ENCODE results near the gene PRAMEF33.
"Not testable (repeated sequence)": the region's sequence is repeated elsewhere in the genome, so short reads cannot be mapped to it uniquely, and the experiment has no call there.

PRAMEF33 gene, protein sequence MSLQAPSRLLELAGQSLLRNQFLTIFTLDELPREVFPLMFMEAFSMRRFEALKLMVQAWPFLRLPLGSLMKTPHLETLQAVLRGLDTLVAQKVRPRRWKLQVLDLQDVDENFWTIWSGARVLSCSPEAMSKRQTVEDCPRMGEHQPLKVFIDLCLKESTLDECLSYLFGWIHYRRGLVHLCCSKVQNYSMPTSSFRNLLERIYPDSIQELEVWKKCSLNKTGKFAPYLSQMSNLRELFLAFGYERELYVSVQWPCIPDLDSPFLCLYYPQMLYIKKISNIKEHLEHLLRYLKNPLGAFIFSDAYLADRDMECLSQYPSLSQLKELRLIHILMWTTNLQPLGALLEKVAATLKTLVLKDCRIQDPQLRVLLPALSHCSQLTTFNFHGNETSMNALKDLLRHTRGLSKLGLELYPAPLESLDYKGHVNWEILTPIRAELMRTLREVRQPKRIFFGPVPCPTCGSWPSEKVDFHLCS

DNA sequence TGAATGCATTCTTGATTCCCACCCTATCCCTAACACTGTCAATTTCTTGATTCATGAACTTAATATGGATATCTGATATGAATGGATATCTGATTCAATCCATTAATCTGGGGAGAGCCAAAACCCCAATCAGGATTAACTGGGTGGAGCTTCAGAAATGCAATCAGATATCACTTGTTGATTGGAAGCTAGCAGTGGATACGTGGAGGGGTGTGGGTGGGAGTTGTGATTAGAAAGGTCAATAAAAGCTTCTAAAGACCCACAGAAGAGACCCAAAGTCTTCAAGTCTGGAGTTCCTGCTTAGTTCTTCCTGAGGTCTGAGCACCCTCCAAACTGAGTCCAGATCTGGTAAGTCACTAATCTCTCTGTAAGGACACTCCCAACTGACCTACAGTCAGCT lies at the start of gene PRAMEF33:
PRAMEF33 (plus strand) TSS at position 301 of the 400 bp plus-strand sequence. CDS start 2,416 bp downstream, outside the sequence.
- DNase-seq, result not testable (repeated sequence)

DNA sequence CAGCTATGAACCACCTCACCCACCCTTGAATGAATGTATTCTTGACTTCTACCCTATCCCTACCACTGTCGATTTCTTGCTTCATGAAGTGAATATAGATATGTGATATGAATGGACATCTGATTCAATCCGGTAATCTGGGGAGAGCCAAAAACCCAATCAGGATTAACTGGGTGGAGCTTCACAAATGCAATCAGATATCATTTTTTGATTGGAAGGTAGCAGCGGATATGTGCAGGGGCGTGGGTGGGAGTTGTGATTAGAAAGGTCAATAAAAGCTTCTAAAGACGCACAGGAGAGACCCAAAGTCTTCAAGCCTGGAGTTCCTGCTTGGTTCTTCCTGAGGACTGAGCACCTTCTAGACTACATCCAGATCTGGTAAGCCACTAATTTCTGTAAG lies 49.4 kb upstream of the PRAMEF33 start, which contains the start of gene PRAMEF5:
PRAMEF5 (plus strand) TSS at position 301 of the 400 bp plus-strand sequence. CDS start 5,071 bp downstream, outside the sequence.
- DNase-seq, result not testable (repeated sequence)

- not testable (repeated sequence) for DNase-seq
These were observed 38.2 kb upstream of the PRAMEF33 start for GRCh38 chr1:13265124-13265523.

DNA sequence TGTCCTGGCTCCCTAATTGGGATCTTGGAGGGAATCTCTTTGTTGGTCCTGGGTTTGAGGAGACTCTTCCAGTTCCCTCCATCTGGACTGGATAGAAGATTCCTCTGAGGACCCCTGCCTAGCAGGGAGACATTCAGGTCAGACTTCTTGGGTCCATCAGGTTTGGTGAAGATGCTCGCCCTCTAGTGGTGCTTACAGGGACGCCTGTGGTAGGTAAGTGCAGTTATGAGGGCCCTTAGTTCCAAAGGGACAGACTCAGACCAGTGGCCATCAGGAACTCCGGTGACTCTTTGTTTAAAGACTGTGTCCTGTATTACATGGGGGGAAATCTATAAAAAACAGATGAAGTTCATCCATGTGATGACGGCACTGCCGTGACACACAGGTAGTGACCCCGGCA lies 26.3 kb upstream of the PRAMEF33 start:
- DNase-seq, result not testable (repeated sequence)

GRCh38 chr1:13279617-13280016 lies 23.7 kb upstream of the PRAMEF33 start:
- not testable (repeated sequence) for DNase-seq

DNA sequence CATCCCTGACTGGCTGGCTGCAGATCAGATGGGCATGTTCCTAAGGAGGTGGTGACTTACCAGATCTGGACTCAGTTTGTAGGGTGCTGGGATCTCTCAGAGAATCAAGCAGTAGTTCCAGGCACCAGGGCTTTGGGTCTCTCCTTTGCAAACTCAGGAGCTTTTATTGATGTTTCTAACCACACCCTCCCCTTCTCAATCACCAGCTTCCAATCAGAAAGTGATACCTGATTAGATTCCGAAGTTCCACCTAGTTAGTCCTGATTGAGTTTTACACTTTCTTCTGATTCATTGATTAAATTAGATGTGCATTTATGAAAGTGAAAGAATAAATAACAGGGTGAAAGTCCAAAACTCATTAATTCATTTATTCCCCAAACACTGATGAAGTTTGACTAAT lies 18.3 kb upstream of the PRAMEF33 start, which contains the start of gene PRAMEF8:
PRAMEF8 (minus strand) TSS at position 101 of the 400 bp plus-strand sequence. CDS start 1,046 bp downstream, outside the sequence.
- not testable (repeated sequence) for DNase-seq

- DNase-seq, result not testable (repeated sequence)
These were observed 14.3 kb upstream of the PRAMEF33 start for GRCh38 chr1:13289030-13289429.

DNA sequence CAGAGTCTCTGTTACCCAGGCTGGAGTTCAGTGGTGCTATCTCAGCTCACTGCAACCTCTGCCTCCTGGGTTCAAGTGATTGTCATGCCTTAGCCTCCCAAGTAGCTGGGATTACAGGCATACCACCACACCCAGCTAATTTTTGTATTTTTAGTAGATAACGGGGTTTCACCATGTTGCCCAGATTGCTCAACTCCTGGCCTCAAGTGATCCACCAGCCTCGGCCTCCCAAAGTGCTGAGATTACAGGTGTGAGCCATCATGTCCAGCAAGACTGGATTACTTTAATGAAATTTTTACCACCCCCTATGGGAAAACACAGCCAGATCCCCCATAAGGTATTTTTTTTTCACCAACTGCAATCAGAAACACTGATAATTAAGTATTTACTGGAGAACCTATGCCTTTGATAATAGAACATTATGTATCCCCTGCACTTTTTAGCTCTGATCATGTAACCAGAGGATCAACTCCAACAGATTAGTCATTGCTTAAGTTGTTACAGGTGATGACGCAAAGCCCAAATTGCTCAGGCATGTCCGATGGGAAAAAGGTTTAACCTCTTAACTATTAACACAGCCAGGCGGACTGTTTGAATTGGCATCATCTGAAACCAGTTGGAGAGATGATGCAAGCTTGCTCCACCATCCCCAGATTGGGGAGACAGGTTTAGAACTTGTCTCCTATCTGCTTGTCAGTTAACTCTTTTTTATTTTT lies 6.0 kb upstream of the PRAMEF33 start:
- not testable (repeated sequence) for DNase-seq

DNA sequence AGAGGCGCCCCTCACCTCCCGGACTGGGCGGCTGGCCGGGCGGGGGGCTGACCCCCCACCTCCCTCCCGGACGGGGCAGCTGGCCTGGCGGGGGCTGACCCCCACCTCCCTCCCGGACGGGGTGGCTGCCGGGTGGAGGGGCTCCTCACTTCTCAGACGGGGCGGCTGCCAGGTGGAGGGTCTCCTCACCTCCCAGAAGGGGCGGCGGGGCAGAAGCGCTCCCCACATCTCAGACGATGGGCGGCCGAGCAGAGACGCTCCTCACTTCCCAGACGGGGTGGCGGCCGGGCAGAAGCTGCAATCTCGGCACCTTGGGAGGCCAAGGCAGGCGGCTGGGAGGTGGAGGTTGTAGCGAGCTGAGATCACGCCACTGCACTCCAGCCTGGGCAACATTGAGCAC lies 4.6 kb upstream of the PRAMEF33 start:
- not testable (repeated sequence) for DNase-seq

DNA sequence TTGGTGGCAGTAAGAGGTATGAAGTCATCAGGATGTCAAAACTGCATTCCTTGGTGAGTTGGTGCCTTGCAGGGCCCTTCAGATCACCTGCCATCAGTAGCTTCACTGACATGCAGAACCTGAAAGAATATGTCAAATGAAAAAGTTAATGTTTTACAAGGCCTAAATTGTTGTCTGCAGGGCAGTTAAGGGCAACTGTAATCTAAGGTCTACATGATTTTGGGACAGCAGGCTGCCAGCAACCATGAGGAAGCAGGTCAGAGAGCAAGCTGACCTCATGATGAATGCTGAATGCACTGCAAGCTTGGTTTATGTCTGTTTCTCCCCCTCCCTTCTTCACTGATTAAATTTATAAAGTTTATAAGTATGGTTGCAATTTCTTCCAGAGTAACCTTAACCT lies 1.1 kb upstream of the PRAMEF33 start:
- not testable (repeated sequence) for DNase-seq

DNA sequence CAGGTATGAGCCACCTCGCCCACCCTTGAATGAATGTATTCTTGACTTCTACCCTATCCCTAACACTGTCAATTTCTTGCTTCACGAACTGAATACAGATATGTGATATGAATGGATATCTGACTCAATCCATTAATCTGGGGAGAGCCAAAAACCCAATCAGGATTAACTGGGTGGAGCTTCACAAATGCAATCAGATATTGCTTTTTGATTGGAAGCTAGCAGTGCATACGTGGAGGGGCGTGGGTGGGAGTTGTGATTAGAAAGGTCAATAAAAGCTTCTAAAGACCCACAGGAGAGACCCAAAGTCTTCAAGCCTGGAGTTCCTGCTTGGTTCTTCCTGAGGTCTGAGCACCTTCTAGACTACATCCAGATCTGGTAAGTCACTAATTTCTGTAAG lies 11.9 kb downstream of the PRAMEF33 start, which contains the start of gene PRAMEF15:
PRAMEF15 (plus strand) TSS at position 301 of the 400 bp plus-strand sequence. CDS start 2,827 bp downstream, outside the sequence.
- DNase-seq, result not testable (repeated sequence)

GRCh38 chr1:13342496-13342895 lies 39.2 kb downstream of the PRAMEF33 start:
- not testable (repeated sequence) for DNase-seq

GRCh38 chr1:13347034-13347433 lies 43.7 kb downstream of the PRAMEF33 start, which contains the start of gene PRAMEF14:
Gene PRAMEF14 (minus strand): TSS chr1:13347134. CDS start chr1:13345314, 1,820 bp downstream.
- not testable (repeated sequence) for DNase-seq

DNA sequence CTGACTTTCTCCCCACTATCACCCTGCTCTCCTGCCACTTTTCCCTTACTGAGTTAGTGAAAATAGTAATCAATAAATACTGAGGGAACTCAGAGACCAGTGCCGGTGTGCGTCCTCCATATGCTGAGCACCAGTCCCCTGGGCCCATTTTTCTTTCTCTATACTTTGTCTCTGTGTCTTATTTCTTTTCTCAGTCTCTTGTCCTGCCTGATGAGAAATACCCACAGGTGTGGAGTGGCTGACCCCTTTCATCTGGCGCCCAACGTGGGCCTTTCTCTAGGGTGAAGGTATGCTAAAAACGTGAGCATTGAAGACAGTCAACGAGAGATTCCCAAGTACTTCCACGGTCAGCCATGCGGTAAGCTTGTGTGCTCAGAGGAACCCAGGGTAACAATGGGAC lies 50.1 kb downstream of the PRAMEF33 start:
- peak; percentile 2 to 13 for DNase-seq

GRCh38 chr1:13354475-13354874 lies 51.1 kb downstream of the PRAMEF33 start:
- not testable (repeated sequence) for DNase-seq

DNA sequence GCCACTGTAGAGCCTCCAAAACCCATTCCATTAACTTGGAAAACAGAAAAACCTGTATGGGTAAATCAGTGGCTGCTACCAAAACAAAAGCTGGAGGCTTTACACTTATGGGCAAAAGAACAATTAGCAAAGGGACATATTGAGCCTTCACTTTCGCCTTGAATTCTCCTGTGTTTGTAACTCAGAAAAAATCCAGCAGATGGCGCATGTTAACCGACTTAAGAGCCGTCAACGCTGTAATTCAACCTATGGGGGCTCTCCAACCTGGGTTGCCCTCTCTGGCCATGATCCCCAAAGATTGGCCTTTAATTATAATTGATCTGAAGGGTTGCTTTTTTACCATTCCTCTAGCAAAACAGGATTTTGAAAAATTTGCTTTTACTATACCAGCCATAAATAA lies 53.4 kb downstream of the PRAMEF33 start:
- DNase-seq, result peak; percentile 48 to 65

Measured in erythroblast (primary cell).